Measurements from ENCODE around the gene CAPN5.
"Not testable (repeated sequence)": the region's sequence is repeated elsewhere in the genome, so short reads cannot be mapped to it uniquely, and the experiment has no call there.

CAPN5 gene

DNA sequence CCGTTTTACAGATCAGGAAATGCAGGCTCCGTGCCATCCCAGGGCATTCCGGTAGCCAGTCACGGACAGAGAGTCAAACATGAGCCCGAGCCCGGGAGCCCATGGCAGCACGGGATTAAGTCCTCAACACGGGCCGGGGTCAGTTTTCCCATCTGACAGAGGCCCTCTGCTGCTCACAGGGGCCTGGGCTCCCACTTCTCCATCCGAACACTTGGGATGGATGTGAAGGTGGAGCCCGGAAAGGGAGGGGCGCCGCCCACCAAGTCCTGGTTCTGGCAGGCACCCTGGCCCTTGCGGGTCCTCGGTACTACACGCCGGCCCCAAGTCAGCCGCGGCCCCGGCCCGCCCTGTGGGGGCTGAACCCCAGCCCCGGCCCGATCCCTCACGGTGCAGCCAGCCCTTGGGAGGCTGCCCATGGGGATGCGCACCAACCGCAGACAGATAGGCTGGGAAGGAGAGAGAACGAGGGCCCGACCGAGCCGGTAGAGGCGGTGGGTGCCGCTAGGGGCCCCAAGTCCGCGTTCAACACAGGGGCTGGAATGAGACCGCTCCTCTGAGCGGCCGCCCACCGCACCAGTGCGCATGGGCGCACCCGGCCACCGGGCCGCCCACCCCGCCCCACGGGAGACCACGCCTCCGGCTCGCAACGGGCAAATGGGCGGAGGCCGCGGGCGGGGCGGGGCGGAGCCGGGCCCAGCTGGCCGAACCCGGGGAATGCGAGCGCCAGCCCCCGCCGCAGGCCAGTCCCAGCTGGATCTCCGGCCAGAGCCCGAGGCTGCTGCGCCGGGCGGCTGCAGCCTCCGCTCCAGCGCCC, at the start of gene CAPN5:
Gene CAPN5 (plus strand): TSS at position 743 of the 814 bp plus-strand sequence. CDS start 17,916 bp downstream, outside the sequence.
- no peak for DNase-seq

- not testable (repeated sequence) for DNase-seq
Measured at GRCh38 chr11:77018396-77018924, 48.3 kb upstream of the CAPN5 start.

GRCh38 chr11:77019976-77020595, 46.7 kb upstream of the CAPN5 start:
- DNase-seq, result no peak

GRCh38 chr11:77020734-77021133, 46.0 kb upstream of the CAPN5 start:
- no peak for DNase-seq

GRCh38 chr11:77024745-77025144, 42.0 kb upstream of the CAPN5 start:
- no peak for DNase-seq

DNA sequence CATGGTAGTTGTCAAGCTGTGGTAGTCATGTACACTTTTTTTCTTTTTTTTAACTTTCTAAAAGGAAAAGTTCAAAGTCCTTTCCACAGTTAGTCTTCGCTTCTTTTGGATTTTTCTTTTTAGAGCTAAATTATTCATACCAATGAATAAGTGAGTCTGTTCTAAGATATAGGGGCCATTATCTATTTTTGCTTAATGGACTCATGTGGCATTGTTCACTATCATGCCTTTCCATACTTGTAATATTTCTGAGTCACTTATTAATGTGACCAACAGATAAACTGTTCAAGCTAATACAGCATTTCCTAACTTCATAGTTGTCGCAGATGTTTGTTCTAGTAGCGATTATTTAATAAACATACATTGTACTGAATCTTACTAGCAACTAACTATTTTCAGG, 40.5 kb upstream of the CAPN5 start:
- DNase-seq, result no peak

DNA sequence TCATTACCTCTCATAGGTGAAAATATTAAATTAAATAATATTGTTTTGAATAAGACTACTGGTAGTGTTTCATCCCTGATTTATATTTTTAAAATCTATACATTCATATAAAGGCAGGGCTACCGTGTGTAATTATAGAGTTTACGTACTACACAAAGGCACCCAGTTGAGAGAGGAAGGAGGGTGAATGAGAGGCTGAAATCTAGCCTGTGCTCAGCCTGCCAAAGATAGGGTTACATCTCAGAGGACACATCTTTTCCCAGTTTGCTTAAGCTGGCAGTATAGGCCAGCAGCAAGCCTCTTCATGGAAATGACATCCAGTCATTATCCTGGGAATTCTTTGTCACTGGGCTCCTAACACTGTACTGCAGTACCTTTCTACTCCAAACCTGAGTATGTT, 40.0 kb upstream of the CAPN5 start:
- DNase-seq, result no peak

DNA sequence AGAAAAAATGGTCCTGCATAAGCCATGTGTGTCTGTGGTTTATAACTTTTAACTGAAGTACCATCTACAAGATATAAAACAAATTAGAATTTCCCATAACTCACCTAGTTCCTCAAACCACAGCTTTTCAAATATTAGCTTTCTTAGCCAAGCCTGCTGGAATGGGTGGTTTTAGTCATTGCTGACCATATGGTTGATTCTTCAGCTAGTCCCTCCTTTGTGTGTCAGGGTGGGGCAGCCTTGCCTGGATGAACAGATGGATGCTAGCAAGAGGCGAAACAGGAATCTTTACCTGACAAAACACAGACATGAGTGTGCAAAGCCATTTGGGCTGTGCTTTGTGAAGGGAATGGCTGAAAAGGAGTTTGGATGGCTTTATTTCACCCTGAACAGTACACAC, 39.5 kb upstream of the CAPN5 start:
- DNase-seq, result no peak

DNA sequence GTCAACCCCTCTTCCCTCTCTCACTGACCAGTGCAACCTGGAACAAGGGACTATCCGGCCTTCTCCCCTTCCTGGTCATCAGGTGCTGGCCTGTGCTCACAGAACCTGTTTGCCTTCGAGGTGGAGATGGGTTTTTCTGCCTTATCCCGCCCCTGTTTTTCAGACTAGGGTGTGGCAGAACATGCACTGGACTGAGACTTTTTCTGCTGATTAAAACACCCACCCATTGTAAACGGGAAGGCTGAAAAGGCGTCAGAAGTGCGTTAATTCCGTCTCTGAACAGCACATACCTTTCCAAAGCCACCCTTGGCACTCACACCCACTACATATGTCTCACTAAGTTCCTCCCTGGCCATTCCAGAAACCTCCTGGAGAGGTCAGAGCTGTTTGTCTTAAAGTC, 36.9 kb upstream of the CAPN5 start:
- no peak for DNase-seq

- DNase-seq, result no peak
Measured at GRCh38 chr11:77030834-77031414, 35.8 kb upstream of the CAPN5 start.

- no peak for DNase-seq
Measured at GRCh38 chr11:77031599-77031998, 35.2 kb upstream of the CAPN5 start.

- DNase-seq, result no peak
Measured at GRCh38 chr11:77035039-77035438, 31.7 kb upstream of the CAPN5 start.

DNA sequence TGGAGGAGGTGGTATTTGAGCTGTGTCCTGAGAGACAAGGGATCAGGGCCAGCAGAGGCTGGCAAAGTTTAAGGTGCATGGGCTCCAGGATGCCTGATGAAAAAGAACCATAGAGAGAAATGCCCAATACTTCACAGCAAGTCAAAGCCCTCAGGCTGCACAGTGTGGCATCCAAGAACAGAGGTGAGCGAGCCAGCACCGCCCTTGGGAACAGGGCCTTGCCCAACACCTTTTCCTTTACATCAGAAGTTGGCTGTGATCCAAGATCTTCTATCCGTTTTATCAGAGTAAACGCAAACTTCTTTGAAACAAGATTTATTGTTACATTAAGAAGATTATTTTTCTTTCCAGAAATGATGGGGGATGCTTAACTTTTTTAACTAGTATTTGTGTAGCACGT, 31.2 kb upstream of the CAPN5 start:
- DNase-seq, result no peak

DNA sequence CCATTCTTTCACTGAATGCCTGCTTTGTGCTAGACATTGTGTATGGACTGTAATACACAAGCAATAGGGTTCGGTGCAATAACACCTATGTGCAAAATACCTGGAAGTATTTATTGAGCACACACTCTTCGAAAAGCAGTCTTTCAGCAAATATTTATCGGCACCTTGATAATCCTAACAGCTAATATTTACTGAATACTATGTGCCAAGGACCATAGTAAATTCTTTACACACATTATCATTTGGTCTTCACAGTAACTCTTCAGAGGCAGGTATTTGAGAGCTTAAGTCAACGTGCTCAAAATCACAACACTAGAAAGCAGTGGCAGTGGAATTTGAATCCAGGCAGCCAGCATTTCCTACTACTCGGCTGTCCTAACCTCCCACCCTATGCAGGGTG, 30.4 kb upstream of the CAPN5 start:
- no peak for DNase-seq

GRCh38 chr11:77037057-77037456, 29.7 kb upstream of the CAPN5 start:
- DNase-seq, result no peak

GRCh38 chr11:77038029-77038824, 28.5 kb upstream of the CAPN5 start:
- no peak for DNase-seq

GRCh38 chr11:77038825-77039326, 27.9 kb upstream of the CAPN5 start:
- DNase-seq, result no peak

DNA sequence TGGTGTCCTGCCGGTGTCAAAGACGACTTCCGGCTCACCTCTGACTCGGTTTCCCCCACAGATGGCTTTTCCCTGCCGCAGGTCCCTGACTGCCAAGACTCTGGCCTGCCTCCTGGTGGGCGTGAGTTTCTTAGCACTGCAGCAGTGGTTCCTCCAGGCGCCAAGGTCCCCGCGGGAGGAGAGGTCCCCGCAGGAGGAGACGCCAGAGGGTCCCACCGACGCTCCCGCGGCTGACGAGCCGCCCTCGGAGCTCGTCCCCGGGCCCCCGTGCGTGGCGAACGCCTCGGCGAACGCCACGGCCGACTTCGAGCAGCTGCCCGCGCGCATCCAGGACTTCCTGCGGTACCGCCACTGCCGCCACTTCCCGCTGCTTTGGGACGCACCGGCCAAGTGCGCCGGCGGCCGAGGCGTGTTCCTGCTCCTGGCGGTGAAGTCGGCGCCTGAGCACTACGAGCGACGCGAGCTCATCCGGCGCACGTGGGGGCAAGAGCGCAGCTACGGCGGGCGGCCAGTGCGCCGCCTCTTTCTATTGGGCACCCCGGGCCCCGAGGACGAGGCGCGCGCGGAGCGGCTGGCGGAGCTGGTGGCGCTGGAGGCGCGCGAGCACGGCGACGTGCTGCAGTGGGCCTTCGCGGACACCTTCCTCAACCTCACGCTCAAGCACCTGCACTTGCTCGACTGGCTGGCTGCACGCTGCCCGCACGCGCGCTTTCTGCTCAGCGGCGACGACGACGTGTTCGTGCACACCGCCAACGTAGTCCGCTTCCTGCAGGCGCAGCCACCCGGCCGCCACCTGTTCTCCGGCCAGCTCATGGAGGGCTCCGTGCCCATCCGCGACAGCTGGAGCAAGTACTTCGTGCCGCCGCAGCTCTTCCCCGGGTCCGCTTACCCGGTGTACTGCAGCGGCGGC, 27.0 kb upstream of the CAPN5 start:
- DNase-seq, result no peak

GRCh38 chr11:77040401-77040777, 26.4 kb upstream of the CAPN5 start:
- no peak for DNase-seq

DNA sequence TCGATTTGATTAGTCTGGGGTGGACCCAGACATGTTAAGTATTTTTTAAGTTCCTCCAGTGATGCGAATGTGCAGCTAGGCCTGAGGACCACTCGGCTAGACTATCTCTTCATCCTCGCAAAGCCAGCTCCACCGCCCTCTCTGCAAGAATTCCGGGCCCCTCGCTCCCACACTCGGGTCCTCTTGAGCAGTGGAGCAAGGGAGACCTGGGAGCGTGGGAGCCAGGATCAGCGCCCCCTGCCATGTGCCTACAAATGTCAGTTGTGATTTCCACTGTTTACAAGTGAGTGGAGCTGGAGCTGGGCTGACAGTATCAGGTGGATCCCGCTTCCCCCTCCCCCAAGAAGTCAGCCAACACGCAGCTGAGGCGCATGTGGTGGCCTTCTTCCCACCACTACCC, 25.9 kb upstream of the CAPN5 start:
- no peak for DNase-seq

- no peak for DNase-seq
Measured at GRCh38 chr11:77042111-77042726, 24.6 kb upstream of the CAPN5 start.
